Measurements from ENCODE around the gene SECTM1.

SECTM1 gene

DNA sequence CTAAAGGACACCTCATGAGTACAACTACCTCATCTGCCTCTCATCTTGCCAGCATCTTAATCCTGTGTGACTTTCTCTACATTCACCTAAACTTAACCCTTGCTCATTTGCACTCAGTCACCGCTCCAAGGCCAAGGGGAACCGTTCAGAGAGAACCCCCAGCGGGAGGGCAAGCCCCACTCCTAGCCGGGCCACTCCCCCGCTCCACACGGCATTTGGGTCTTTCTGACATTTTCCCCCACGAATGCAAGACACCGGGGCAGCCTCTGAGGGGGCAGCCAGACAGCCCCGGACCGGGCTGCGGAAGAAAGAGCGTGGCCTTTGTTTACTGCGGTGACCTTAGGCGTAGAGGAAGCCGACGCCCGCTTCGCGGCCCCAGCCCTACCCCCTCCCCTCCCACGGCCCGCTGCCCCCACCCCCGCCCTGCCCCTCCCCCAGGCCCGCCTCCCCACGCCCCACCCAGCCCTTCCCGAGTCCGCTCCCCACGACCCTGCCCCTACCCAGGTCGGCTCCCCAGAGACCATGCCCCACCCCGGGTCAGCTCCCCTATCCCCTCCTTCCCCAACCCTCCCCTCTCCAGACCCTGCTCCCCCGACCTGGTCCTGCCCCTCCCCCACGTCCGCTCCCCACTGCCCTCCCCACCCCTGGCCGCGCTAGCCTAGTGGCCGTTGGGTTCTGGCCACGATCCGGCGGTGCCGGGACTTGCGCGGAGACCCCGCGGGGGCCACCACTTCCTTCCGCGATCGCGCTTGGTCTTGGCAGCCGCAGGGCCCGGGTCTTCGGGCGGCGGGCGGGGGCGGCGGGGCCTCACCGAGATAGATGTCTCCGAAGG lies 60.9 kb downstream of the SECTM1 start:
- peak overlapping the region; percentile 66 to 91 for H3K18ac ChIP-seq (ENCODE audit: low read depth in 1 of 2, low read length in 2 of 2)
- DNase-seq: no peak
- H3K4me3 ChIP-seq (ENCODE audit: insufficient read depth in 1 of 2, low read depth in 1 of 2, low read length in 2 of 2): peak overlapping the region; percentile 88 to 94
- 0% methylated on average over 35 of the region's 57 CpGs for WGBS
- peaks cover 26 to 30% of the 10 kb centered on the region in 2 experiments for H3K36me3 ChIP-seq (ENCODE audit: control insufficient read depth in 1 of 2, insufficient read depth in 2 of 2, low read depth in 1 of 2, low read length in 2 of 2)
- H2AK5ac ChIP-seq (ENCODE audit: low read length, severe bottlenecking): no peak overlapping the region
- no peak overlapping the region for H2BK12ac ChIP-seq (ENCODE audit: low read length in 2 of 2)
- H3K4me1 ChIP-seq (ENCODE audit: control insufficient read depth, insufficient read depth, low read depth, low read length): peaks cover 38% of the 10 kb centered on the region
- H4K91ac ChIP-seq (ENCODE audit: low read length): peak overlapping the region; percentile 78
- H2BK5ac ChIP-seq (ENCODE audit: low read depth, low read length, poor library complexity, severe bottlenecking): peak overlapping the region; percentile 63
- H3K9me3 ChIP-seq (ENCODE audit: control insufficient read depth, low read length): no peaks in the 10 kb centered on the region
- peak overlapping the region; percentile 23 for H3K27ac ChIP-seq (ENCODE audit: low read length, poor library complexity, severe bottlenecking)
- H3K27me3 ChIP-seq (ENCODE audit: control insufficient read depth in 1 of 2, insufficient read depth in 1 of 2, low read length in 2 of 2): no peaks in the 10 kb centered on the region
- H4K8ac ChIP-seq (ENCODE audit: low read length): peak overlapping the region; percentile 92
- H2BK15ac ChIP-seq (ENCODE audit: low read depth, poor library complexity, severe bottlenecking): peak overlapping the region; percentile 71
- peak overlapping the region; percentile 96 for H2BK120ac ChIP-seq (ENCODE audit: low read depth, low read length)
- peak overlapping the region; percentile 77 for H3K4me2 ChIP-seq (ENCODE audit: low read length, poor library complexity, severe bottlenecking)
- peak overlapping the region; percentile 24 to 98 for H3K4ac ChIP-seq (ENCODE audit: low read depth in 1 of 2, low read length in 2 of 2)
- H3K9ac ChIP-seq (ENCODE audit: low read length): peak overlapping the region; percentile 89
- peaks cover 8% of the 10 kb centered on the region for H3K79me1 ChIP-seq (replicated peaks; ENCODE audit: low read length, poor library complexity, severe bottlenecking)
- H3K14ac ChIP-seq (ENCODE audit: low read length in 2 of 2): peak overlapping the region; percentile 74 to 91
- H3K23ac ChIP-seq (ENCODE audit: low read length in 2 of 2): no peak overlapping the region
- H2AFZ ChIP-seq (ENCODE audit: low read depth, low read length): peak overlapping the region; percentile 92

DNA sequence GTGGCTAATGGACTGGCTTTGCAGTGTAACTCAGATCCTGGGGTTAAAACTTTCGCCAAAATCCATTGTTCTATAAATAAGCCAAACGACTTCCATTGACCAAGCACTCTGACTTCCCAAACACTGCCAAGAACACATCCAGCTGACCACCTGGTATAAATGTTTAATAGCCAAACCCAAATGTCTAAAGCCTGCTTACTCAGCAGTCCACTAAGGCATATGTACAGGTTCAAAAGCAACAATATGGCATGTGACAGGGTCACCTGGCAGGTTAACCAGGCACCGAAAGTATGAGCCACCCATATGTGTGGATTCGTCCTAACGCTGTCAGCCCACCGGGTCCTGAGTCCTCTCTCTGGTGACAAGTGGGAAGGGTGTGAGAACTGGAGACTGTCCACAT lies 62.2 kb downstream of the SECTM1 start:
- no peak overlapping the region for H2AFZ ChIP-seq (ENCODE audit: low read depth, low read length)
- no peak overlapping the region for H2BK12ac ChIP-seq (ENCODE audit: low read length in 2 of 2)
- H2BK15ac ChIP-seq (ENCODE audit: low read depth, poor library complexity, severe bottlenecking): no peak overlapping the region
- 95% methylated on average over 6 of the region's 6 CpGs for WGBS
- DNase-seq: no peak
- no peak overlapping the region for H3K14ac ChIP-seq (ENCODE audit: low read length in 2 of 2)
- peak overlapping the region in 1 of 2 experiments; percentile 94 for H3K4me3 ChIP-seq (ENCODE audit: insufficient read depth in 1 of 2, low read depth in 1 of 2, low read length in 2 of 2)
- peak overlapping the region; percentile 11 for H3K9ac ChIP-seq (ENCODE audit: low read length)
- peaks cover 47% of the 10 kb centered on the region for H3K4me1 ChIP-seq (ENCODE audit: control insufficient read depth, insufficient read depth, low read depth, low read length)
- no peak overlapping the region for H3K4ac ChIP-seq (ENCODE audit: low read depth in 1 of 2, low read length in 2 of 2)
- no peak overlapping the region for H3K27ac ChIP-seq (ENCODE audit: low read length, poor library complexity, severe bottlenecking)
- no peak overlapping the region for H3K18ac ChIP-seq (ENCODE audit: low read depth in 1 of 2, low read length in 2 of 2)
- no peaks in the 10 kb centered on the region for H3K27me3 ChIP-seq (ENCODE audit: control insufficient read depth in 1 of 2, insufficient read depth in 1 of 2, low read length in 2 of 2)
- no peak overlapping the region for H2BK120ac ChIP-seq (ENCODE audit: low read depth, low read length)
- no peak overlapping the region for H3K23ac ChIP-seq (ENCODE audit: low read length in 2 of 2)
- peaks cover 8% of the 10 kb centered on the region for H3K79me1 ChIP-seq (replicated peaks; ENCODE audit: low read length, poor library complexity, severe bottlenecking)
- H3K36me3 ChIP-seq (ENCODE audit: control insufficient read depth in 1 of 2, insufficient read depth in 2 of 2, low read depth in 1 of 2, low read length in 2 of 2): peaks cover 26 to 29% of the 10 kb centered on the region in 2 experiments
- no peak overlapping the region for H4K8ac ChIP-seq (ENCODE audit: low read length)
- no peak overlapping the region for H4K91ac ChIP-seq (ENCODE audit: low read length)
- H3K4me2 ChIP-seq (ENCODE audit: low read length, poor library complexity, severe bottlenecking): no peak overlapping the region
- H3K9me3 ChIP-seq (ENCODE audit: control insufficient read depth, low read length): no peaks in the 10 kb centered on the region
- H2BK5ac ChIP-seq (ENCODE audit: low read depth, low read length, poor library complexity, severe bottlenecking): no peak overlapping the region
- H2AK5ac ChIP-seq (ENCODE audit: low read length, severe bottlenecking): no peak overlapping the region
